ENCODE results near the gene MYO1G.

DNA sequence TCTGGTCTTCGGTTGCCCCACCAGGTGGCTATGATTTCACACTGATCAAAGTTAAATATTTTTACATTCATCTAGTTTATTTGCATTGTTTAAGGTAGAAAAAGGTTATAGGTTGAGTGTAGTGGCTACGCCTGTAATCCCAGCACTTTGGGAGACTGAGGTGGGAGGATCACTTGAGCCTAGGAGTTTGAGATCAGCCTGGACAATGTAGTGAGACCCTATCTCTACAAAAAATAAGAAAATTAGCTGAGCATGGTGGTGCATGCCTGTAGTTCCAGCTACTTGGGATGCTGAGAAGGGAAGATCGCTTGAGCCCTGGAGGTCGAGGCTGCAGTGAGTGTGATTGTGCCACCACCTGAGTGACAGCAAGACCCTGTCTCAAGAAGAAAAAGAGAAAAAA, 25.0 kb upstream of the MYO1G start:
- TF ChIP-seq CTCF (IDR thresholded peaks at IDR 0.05) (no peak), POLR2A (IDR thresholded peaks at IDR 0.05) (no peak)

All from adrenal gland (tissue), 5 donors.